Naive thymus-derived CD8-positive, alpha-beta T cell (primary cell): ENCODE data around the gene XRCC4. TPM values are rescaled to one million over a fixed set of nuclear protein-coding genes. Genes with fewer than 3 reads are reported as not detected.
A peak's percentile ranks its signal among the peaks of the same experiment; 100 is the strongest.

Experiments used
- ATAC-seq, 2 donors: fragments of 150-1000 bp; cut with Tn5 transposase in 1 of 2; sonication (Bioruptor Pico), chemical (Tn5 transposase) in 1 of 2; 1 replicate in 1 of 2; 2 replicates in 1 of 2; pipeline ENCODE4 v1.10.0; 2021; ENCODE audit warnings: mild to moderate bottlenecking in 2 of 2, moderate library complexity in 2 of 2
- POLR2A ChIA-PET: fragments of 350-600 bp; sonication (Branson Sonifier 250); formaldehyde crosslinking; loops from one replicate; lab custom pipeline; 2021; ENCODE audit warnings: antibody characterized with exemption; lab: Charles Lee
- DNase-seq, 10 donors: peaks; one replicate each; pipeline versions ENCODE4 v3.0.0 to v3.0.0-alpha.2; 2020 to 2022
- H3K27ac Mint-ChIP-seq, 10 donors: one replicate each; pipeline ENCODE4 v1.8.0; 2020 to 2022; ENCODE audit warnings: mild to moderate bottlenecking in 10 of 10, mixed read lengths in 10 of 10, moderate library complexity in 4 of 10, inconsistent platforms in 1 of 10
- H3K27me3 Mint-ChIP-seq, 5 donors: one replicate each; pipeline ENCODE4 v1.8.0; 2021 to 2022; ENCODE audit warnings: mixed read lengths in 5 of 5
- H3K36me3 Mint-ChIP-seq, 3 donors: one replicate each; pipeline ENCODE4 v1.8.0; 2020 to 2022; ENCODE audit warnings: mixed read lengths in 3 of 3, mild to moderate bottlenecking in 2 of 3, inconsistent platforms in 1 of 3
- H3K4me1 Mint-ChIP-seq, 4 donors: one replicate each; pipeline ENCODE4 v1.8.0; 2021 to 2022; ENCODE audit warnings: mixed read lengths in 4 of 4
- H3K4me3 Mint-ChIP-seq, 10 donors: one replicate each; pipeline ENCODE4 v1.8.0; 2020 to 2022; ENCODE audit warnings: mild to moderate bottlenecking in 10 of 10, mixed read lengths in 10 of 10, moderate library complexity in 6 of 10, inconsistent platforms in 1 of 10
- H3K9me3 Mint-ChIP-seq, 9 donors: one replicate each; pipeline ENCODE4 v1.8.0; 2020 to 2022; ENCODE audit warnings: mixed read lengths in 9 of 9, mild to moderate bottlenecking in 3 of 9, inconsistent platforms in 1 of 9, moderate library complexity in 1 of 9
- polyA plus RNA-seq, 3 donors: library from polyadenylated mRNA; unstranded; fragments of 300-500 nt; fragmentation: Illumina TruSeq; gene quantifications; one replicate each; pipeline ENCODE4 v1.2.3, GENCODE V29; 2021
- total RNA-seq, 8 experiments: library from RNA in 2 of 8; stranded (reverse) in 2 of 8; gene quantifications; one replicate each; pipeline ENCODE4 v1.2.3 and lab custom pipeline; 2021 to 2026

XRCC4 gene
- total and polyA plus RNA-seq, 5 experiments from 2014 or later = 4.2 to 8.6 (median 6.4) TPM

- Mint-ChIP-seq H3K27ac (no peak overlapping the region), H3K9me3 (peaks cover 0 to 17% (median 4%) of the 10 kb centered on the region in 9 donors), H3K4me3 (no peak overlapping the region), H3K36me3 (peaks cover 5 to 12% (median 10%) of the 10 kb centered on the region in 3 donors), H3K4me1 (no peaks in the 10 kb centered on the region), H3K27me3 (peaks cover 0 to under 1% (median 0%) of the 10 kb centered on the region in 5 donors)
- ATAC-seq = no peak
- no peak for DNase-seq
- POLR2A ChIA-PET = no interaction called here
Measured at GRCh38 chr5:83357621-83358231, 280.4 kb downstream of the XRCC4 start.

- Mint-ChIP-seq H3K4me3 (no peak overlapping the region), H3K27ac (peak overlapping the region in 1 of 10 donors; percentile 41), H3K9me3 (peaks cover 0 to 11% (median 4%) of the 10 kb centered on the region in 9 donors), H3K27me3 (peaks cover 0 to 4% (median 0%) of the 10 kb centered on the region in 5 donors), H3K36me3 (no peaks in the 10 kb centered on the region), H3K4me1 (peaks cover 0 to 3% (median 0%) of the 10 kb centered on the region in 4 donors)
- DNase-seq (no peak), ATAC-seq (no peak)
- POLR2A ChIA-PET = no interaction called here
Measured at GRCh38 chr5:83360573-83360972, 283.2 kb downstream of the XRCC4 start.

GRCh38 chr5:83362526-83362925 lies 285.2 kb downstream of the XRCC4 start:
- Mint-ChIP-seq H3K36me3 (no peaks in the 10 kb centered on the region), H3K4me3 (no peak overlapping the region), H3K9me3 (peaks cover 0 to 15% (median 7%) of the 10 kb centered on the region in 9 donors), H3K27me3 (peaks cover 0 to 8% (median 2%) of the 10 kb centered on the region in 5 donors), H3K27ac (no peak overlapping the region), H3K4me1 (peaks cover 0 to 3% (median 0%) of the 10 kb centered on the region in 4 donors)
- ATAC-seq (no peak), DNase-seq (no peak)
- POLR2A ChIA-PET = no interaction called here

- no peaks in the 10 kb centered on the region for H3K36me3 Mint-ChIP-seq
- POLR2A ChIA-PET = no interaction called here
- no peak for ATAC-seq
Measured at GRCh38 chr5:83363111-83363885, 286.0 kb downstream of the XRCC4 start.

GRCh38 chr5:83363886-83364275 lies 286.5 kb downstream of the XRCC4 start:
- no peak overlapping the region for H3K4me3 Mint-ChIP-seq
- H3K27me3 Mint-ChIP-seq = peaks cover 0 to 8% (median 2%) of the 10 kb centered on the region in 5 donors
- peaks cover 0 to 3% (median 0%) of the 10 kb centered on the region in 4 donors for H3K4me1 Mint-ChIP-seq
- DNase-seq = no peak
- no peaks in the 10 kb centered on the region for H3K36me3 Mint-ChIP-seq
- H3K9me3 Mint-ChIP-seq = peaks cover 0 to 15% (median 7%) of the 10 kb centered on the region in 9 donors
- no peak for ATAC-seq
- H3K27ac Mint-ChIP-seq = no peak overlapping the region
- POLR2A ChIA-PET = no interaction called here

More at GRCh38 chr5:83363111-83363885, 286.0 kb downstream of the XRCC4 start:
- Mint-ChIP-seq H3K27ac (no peak overlapping the region), H3K4me1 (peaks cover 0 to 3% (median 0%) of the 10 kb centered on the region in 4 donors), H3K9me3 (peaks cover 0 to 15% (median 7%) of the 10 kb centered on the region in 9 donors), H3K27me3 (peaks cover 0 to 8% (median 2%) of the 10 kb centered on the region in 5 donors), H3K4me3 (no peak overlapping the region)
- DNase-seq = no peak

- no peak overlapping the region for H3K27ac Mint-ChIP-seq
- peaks cover 0 to 8% (median 2%) of the 10 kb centered on the region in 5 donors for H3K27me3 Mint-ChIP-seq
- no peak for DNase-seq
- peaks cover 0 to 15% (median 5%) of the 10 kb centered on the region in 9 donors for H3K9me3 Mint-ChIP-seq
- no peak for ATAC-seq
- H3K4me3 Mint-ChIP-seq = no peak overlapping the region
- peaks cover 0 to 3% (median 0%) of the 10 kb centered on the region in 4 donors for H3K4me1 Mint-ChIP-seq
- no peaks in the 10 kb centered on the region for H3K36me3 Mint-ChIP-seq
- POLR2A ChIA-PET = no interaction called here
Measured at GRCh38 chr5:83364312-83365299, 287.3 kb downstream of the XRCC4 start.

- POLR2A ChIA-PET = no interaction called here
- Mint-ChIP-seq H3K27ac (no peak overlapping the region), H3K4me1 (peaks cover 0 to 3% (median 0%) of the 10 kb centered on the region in 4 donors), H3K4me3 (no peak overlapping the region), H3K36me3 (no peaks in the 10 kb centered on the region), H3K9me3 (peaks cover 0 to 15% (median 0%) of the 10 kb centered on the region in 9 donors), H3K27me3 (peaks cover 2 to 11% (median 2%) of the 10 kb centered on the region in 5 donors)
- ATAC-seq (no peak), DNase-seq (no peak)
Measured at GRCh38 chr5:83368319-83368718, 291.0 kb downstream of the XRCC4 start.

- Mint-ChIP-seq H3K27me3 (peaks cover 2 to 11% (median 2%) of the 10 kb centered on the region in 5 donors), H3K27ac (no peak overlapping the region), H3K4me3 (no peak overlapping the region), H3K4me1 (peaks cover 0 to under 1% (median 0%) of the 10 kb centered on the region in 4 donors), H3K9me3 (peaks cover 0 to 15% (median 0%) of the 10 kb centered on the region in 9 donors), H3K36me3 (no peaks in the 10 kb centered on the region)
- ATAC-seq = no peak
- no peak for DNase-seq
- POLR2A ChIA-PET = no interaction called here
Measured at GRCh38 chr5:83368835-83369234, 291.5 kb downstream of the XRCC4 start.

GRCh38 chr5:83370957-83371356 lies 293.6 kb downstream of the XRCC4 start:
- H3K27me3 Mint-ChIP-seq = peaks cover 2 to 11% (median 2%) of the 10 kb centered on the region in 5 donors
- DNase-seq (no peak), ATAC-seq (no peak)
- peaks cover 0 to 10% (median 0%) of the 10 kb centered on the region in 9 donors for H3K9me3 Mint-ChIP-seq
- H3K4me1 Mint-ChIP-seq = no peaks in the 10 kb centered on the region
- no peaks in the 10 kb centered on the region for H3K36me3 Mint-ChIP-seq
- H3K27ac Mint-ChIP-seq = no peak overlapping the region
- POLR2A ChIA-PET = no interaction called here
- no peak overlapping the region for H3K4me3 Mint-ChIP-seq

- Mint-ChIP-seq H3K36me3 (no peaks in the 10 kb centered on the region), H3K27ac (no peak overlapping the region), H3K4me1 (no peaks in the 10 kb centered on the region), H3K9me3 (peaks cover 0 to 3% (median 0%) of the 10 kb centered on the region in 9 donors), H3K27me3 (peaks cover 2 to 11% (median 2%) of the 10 kb centered on the region in 5 donors), H3K4me3 (no peak overlapping the region)
- POLR2A ChIA-PET = no interaction called here
- ATAC-seq (no peak), DNase-seq (no peak)
Measured at GRCh38 chr5:83371726-83372125, 294.4 kb downstream of the XRCC4 start.

- Mint-ChIP-seq H3K27ac (no peak overlapping the region), H3K4me1 (no peaks in the 10 kb centered on the region), H3K4me3 (no peak overlapping the region), H3K36me3 (no peaks in the 10 kb centered on the region), H3K27me3 (peaks cover 0 to 24% (median 2%) of the 10 kb centered on the region in 5 donors), H3K9me3 (no peaks in the 10 kb centered on the region)
- ATAC-seq (no peak), DNase-seq (no peak)
- POLR2A ChIA-PET = no interaction called here
Measured at GRCh38 chr5:83374547-83374946, 297.2 kb downstream of the XRCC4 start.

GRCh38 chr5:83375049-83375745 lies 297.9 kb downstream of the XRCC4 start:
- Mint-ChIP-seq H3K4me3 (no peak overlapping the region), H3K27ac (no peak overlapping the region), H3K27me3 (peaks cover 0 to 24% (median 2%) of the 10 kb centered on the region in 5 donors), H3K36me3 (no peaks in the 10 kb centered on the region), H3K9me3 (no peaks in the 10 kb centered on the region), H3K4me1 (no peaks in the 10 kb centered on the region)
- POLR2A ChIA-PET = no interaction called here
- ATAC-seq (no peak), DNase-seq (no peak)
